Nephron progenitor cell (in vitro differentiated cells): ENCODE data around the gene SLC6A3.
A peak's percentile ranks its signal among the peaks of the same experiment; 100 is the strongest.

ENCODE experiments used
- DNase-seq: peaks from one replicate; pipeline ENCODE4 v3.0.0; 2021
- H3K27ac Mint-ChIP-seq: 2 replicates; pipeline ENCODE4 v1.8.0; 2021; ENCODE audit warnings: mild to moderate bottlenecking, moderate library complexity, mixed read lengths
- H3K27me3 Mint-ChIP-seq: 2 replicates; pipeline ENCODE4 v1.8.0; 2021; ENCODE audit warnings: mild to moderate bottlenecking, low read depth, mixed read lengths; ENCODE audit not compliant: poor library complexity
- H3K36me3 Mint-ChIP-seq: 2 replicates; pipeline ENCODE4 v1.8.0; 2021; ENCODE audit warnings: low read depth, mixed read lengths
- H3K4me1 Mint-ChIP-seq: 2 replicates; pipeline ENCODE4 v1.8.0; 2021; ENCODE audit warnings: mixed read lengths
- H3K4me3 Mint-ChIP-seq: 2 replicates; pipeline ENCODE4 v1.8.0; 2021; ENCODE audit warnings: mild to moderate bottlenecking, moderate library complexity, mixed read lengths
- H3K9me3 Mint-ChIP-seq: 2 replicates; pipeline ENCODE4 v1.8.0; 2021; ENCODE audit warnings: mild to moderate bottlenecking, moderate library complexity, mixed read lengths
- CTCF ChIP-seq: fragments of 200-600 bp; sonication (generic); IDR thresholded peaks from 2 replicates; pipeline ENCODE4 v1.5.0; 2021; ENCODE audit warnings: antibody characterized with exemption

SLC6A3 gene

GRCh38 chr5:1445689-1446601 lies 705 bp upstream of the SLC6A3 start:
- Mint-ChIP-seq H3K4me1 (peaks cover 6% of the 10 kb centered on the region), H3K9me3 (peaks cover 12% of the 10 kb centered on the region), H3K36me3 (no peaks in the 10 kb centered on the region), H3K4me3 (no peak overlapping the region), H3K27ac (no peak overlapping the region), H3K27me3 (peaks cover 98% of the 10 kb centered on the region)
- no peak for TF ChIP-seq CTCF
- peak; percentile 36 for DNase-seq

- Mint-ChIP-seq H3K27ac (no peak overlapping the region), H3K4me3 (peak overlapping the region; percentile 71), H3K9me3 (peaks cover 22% of the 10 kb centered on the region), H3K27me3 (peaks cover 98% of the 10 kb centered on the region), H3K4me1 (peaks cover 6% of the 10 kb centered on the region), H3K36me3 (no peaks in the 10 kb centered on the region)
- TF ChIP-seq CTCF, result no peak
- peak; percentile 29 for DNase-seq
Observed at GRCh38 chr5:1444361-1445189, 665 bp downstream of the SLC6A3 start.

- peaks cover 97% of the 10 kb centered on the region for H3K27me3 Mint-ChIP-seq
- peak overlapping the region; percentile 71 for H3K4me3 Mint-ChIP-seq
- no peak for DNase-seq
- peaks cover 20% of the 10 kb centered on the region for H3K9me3 Mint-ChIP-seq
- H3K4me1 Mint-ChIP-seq, result peaks cover 6% of the 10 kb centered on the region
- TF ChIP-seq CTCF, result no peak
- no peak overlapping the region for H3K27ac Mint-ChIP-seq
- no peaks in the 10 kb centered on the region for H3K36me3 Mint-ChIP-seq
Observed at GRCh38 chr5:1443991-1444360, 1.3 kb downstream of the SLC6A3 start.

GRCh38 chr5:1443171-1443570 lies 2.1 kb downstream of the SLC6A3 start:
- Mint-ChIP-seq H3K4me1 (peaks cover 6% of the 10 kb centered on the region), H3K36me3 (no peaks in the 10 kb centered on the region), H3K9me3 (peaks cover 14% of the 10 kb centered on the region), H3K27ac (no peak overlapping the region), H3K4me3 (no peak overlapping the region), H3K27me3 (peaks cover 97% of the 10 kb centered on the region)
- TF ChIP-seq CTCF, result no peak
- DNase-seq, result no peak

- H3K4me3 Mint-ChIP-seq, result no peak overlapping the region
- H3K9me3 Mint-ChIP-seq, result peaks cover 13% of the 10 kb centered on the region
- TF ChIP-seq CTCF, result no peak
- peaks cover 95% of the 10 kb centered on the region for H3K27me3 Mint-ChIP-seq
- H3K4me1 Mint-ChIP-seq, result peaks cover 6% of the 10 kb centered on the region
- H3K27ac Mint-ChIP-seq, result no peak overlapping the region
- no peaks in the 10 kb centered on the region for H3K36me3 Mint-ChIP-seq
- no peak for DNase-seq
Observed at GRCh38 chr5:1442222-1443145, 2.8 kb downstream of the SLC6A3 start.
